Posterior cingulate gyrus (tissue), 11 donors: Measurements from ENCODE around the gene P2RY8.
"Not testable (repeated sequence)": the region's sequence is repeated elsewhere in the genome, so short reads cannot be mapped to it uniquely, and the experiment has no call there.

Source experiments
- DNase-seq, 10 donors: peaks; one replicate each; pipeline versions ENCODE4 v3.0.0 to v3.0.0-alpha.2; 2020 to 2021; ENCODE audit warnings: mixed read lengths in 3 of 10
- intact Hi-C: fragments of 100-400 bp; cut with DNase I; formaldehyde crosslinking; loops from one replicate; pipeline ENCODE4 v1.15.1; 2023

Gene P2RY8

DNA sequence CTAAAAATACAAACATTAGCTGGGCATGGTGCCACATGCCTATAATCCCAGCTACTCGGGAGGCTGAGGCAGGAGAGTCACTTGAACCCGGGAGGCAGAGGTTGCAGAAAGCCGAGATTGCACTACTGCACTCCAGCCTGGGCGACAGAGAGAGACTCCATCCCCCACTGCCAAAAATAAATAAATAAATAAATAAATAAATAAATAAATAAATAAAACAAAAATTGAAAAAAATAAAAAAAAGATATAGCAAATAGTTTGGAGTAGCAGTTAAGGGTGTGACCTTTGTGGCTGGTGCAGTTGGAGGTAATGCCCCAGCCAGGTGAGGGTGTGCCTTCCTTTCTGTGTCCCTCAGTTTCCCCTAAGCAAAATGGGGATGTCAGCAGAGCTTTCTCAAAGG lies 14.1 kb downstream of the P2RY8 start:
- DNase-seq, intact Hi-C loops: not testable (repeated sequence)

GRCh38 chrX:1521459-1521956 lies 15.5 kb downstream of the P2RY8 start:
- intact Hi-C loops = no loop called here
- no peak for DNase-seq

DNA sequence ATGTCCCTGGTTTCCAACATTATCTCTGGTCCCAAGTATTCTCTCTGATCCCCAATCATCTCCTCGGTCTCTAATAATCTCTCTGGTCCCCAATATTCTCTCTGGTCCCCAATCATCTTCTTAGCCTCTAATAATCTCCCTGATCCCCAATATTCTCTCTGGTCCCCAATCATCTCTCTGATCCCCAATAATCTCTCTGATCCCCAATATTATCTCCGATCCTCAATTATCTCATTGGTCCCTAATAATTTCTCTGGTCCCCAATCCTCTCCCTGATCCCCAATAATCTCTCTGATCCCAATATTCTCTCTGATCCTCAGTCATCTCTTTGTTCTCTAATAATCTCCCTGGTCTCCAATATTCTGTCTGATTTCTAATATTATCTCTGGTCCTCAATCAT lies 16.6 kb downstream of the P2RY8 start:
- intact Hi-C loops = no loop called here
- DNase-seq = no peak

- DNase-seq = no peak
- intact Hi-C loops = no loop called here
Observed at GRCh38 chrX:1519022-1519497, 17.9 kb downstream of the P2RY8 start.

DNA sequence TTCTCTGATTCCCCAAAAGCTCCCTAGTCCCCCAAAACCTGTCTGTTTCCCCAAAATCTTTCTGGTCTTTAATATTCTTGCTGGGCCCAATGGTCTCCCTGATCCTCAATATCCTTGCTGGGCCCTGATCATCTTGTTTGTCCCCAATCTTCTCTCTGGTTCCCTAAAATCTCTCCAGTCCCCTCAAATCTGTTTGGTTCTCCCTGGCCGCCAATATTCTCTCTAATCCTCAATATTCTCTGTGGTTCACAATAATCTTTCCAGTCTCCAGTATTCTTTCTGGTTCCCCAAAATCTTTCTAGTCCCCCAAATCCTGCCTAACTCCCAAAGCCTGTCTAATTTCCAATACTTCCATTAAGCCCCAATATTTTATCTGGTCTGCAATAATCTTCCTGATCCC lies 18.5 kb downstream of the P2RY8 start:
- intact Hi-C loops = no loop called here

DNA sequence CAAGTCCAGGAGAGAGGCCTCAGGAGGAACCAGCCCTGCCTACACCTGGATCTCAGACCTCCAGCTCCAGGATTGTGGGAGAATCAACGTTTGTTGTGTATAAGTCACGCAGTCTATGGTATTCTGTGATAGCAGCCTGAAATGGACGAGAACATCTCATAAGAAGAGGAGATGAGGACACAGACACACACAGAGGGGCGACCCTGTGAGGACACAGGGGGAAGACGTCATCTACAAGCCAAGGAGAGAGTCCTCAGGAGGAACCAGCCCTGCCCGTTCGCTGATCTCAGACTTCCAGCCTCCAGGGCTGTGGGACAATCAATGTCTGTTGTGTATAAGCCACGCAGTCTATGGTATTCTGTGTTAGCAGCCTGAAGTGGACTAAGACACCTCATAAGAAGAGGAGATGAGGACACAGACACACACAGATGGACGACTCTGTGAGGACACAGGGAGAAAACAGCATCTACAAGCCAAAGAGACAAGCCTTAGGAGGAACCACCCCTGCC lies 20.3 kb downstream of the P2RY8 start:
- DNase-seq = no peak
- intact Hi-C loops = no loop called here

More for the DNA sequence above, 18.5 kb downstream of the P2RY8 start:
- DNase-seq = no peak

- intact Hi-C loops = no loop called here
Observed at GRCh38 chrX:1511829-1512228, 25.2 kb downstream of the P2RY8 start.

DNA sequence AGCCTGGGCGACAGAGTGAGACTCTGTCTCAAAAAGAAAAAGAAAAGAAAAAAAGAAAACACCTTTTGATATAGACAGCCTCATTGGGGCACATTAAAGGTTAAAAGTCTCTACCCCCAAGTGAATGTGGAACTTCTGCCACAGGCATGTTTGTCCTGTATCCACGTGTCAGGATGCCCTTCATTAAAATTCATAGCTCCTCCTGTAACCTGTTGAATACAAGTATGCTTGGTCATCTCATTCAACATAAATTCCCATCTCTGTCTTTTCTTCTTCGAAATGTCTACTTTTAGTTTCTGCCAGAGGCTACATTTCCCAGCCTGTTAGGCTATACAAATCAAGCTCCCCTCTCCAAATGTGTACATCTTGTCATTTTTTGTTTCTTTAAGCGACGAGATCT lies 25.8 kb downstream of the P2RY8 start:
- intact Hi-C loops = no loop called here
- DNase-seq = no peak

More at GRCh38 chrX:1511829-1512228, 25.2 kb downstream of the P2RY8 start:
- no peak for DNase-seq

GRCh38 chrX:1507511-1508463 lies 29.2 kb downstream of the P2RY8 start:
- intact Hi-C loops = no loop called here
- no peak for DNase-seq

GRCh38 chrX:1506916-1507315 lies 30.1 kb downstream of the P2RY8 start:
- intact Hi-C loops = no loop called here
- DNase-seq = no peak

GRCh38 chrX:1502853-1503252 lies 34.1 kb downstream of the P2RY8 start:
- intact Hi-C loops = no loop called here
- DNase-seq = no peak

- intact Hi-C loops = no loop called here
- DNase-seq = no peak
Observed at GRCh38 chrX:1502241-1502640, 34.7 kb downstream of the P2RY8 start.

- intact Hi-C loops = no loop called here
- no peak for DNase-seq
Observed at GRCh38 chrX:1500701-1501624, 36.0 kb downstream of the P2RY8 start.

GRCh38 chrX:1496076-1496475 lies 40.9 kb downstream of the P2RY8 start:
- DNase-seq = no peak

GRCh38 chrX:1493877-1494510 lies 43.0 kb downstream of the P2RY8 start:
- intact Hi-C loops = no loop called here
- no peak for DNase-seq

More at GRCh38 chrX:1496076-1496475, 40.9 kb downstream of the P2RY8 start:
- intact Hi-C loops = no loop called here

DNA sequence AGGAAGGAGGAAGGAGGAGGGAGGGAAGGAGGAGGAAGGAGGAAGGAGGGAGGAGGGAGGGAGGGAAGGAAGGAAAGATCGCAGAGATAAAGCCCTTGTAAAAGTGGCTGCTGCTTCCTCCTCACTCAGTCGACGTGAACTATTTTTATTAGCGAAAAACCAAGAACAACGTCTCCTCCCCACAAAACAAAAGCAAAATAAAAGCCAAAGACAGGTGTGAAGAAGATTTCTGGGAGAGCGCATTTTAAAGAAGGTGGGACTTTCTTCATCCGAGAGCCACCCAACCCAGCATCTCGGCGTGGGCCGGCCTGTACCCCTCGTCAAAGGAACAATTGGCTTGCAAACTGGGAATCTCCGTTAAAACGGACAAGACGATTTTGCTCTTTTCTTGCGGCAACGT lies 43.6 kb downstream of the P2RY8 start:
- DNase-seq = no peak
- intact Hi-C loops = no loop called here

- DNase-seq = no peak
- intact Hi-C loops = no loop called here
Observed at GRCh38 chrX:1492421-1493012, 44.5 kb downstream of the P2RY8 start.

GRCh38 chrX:1491851-1492349 lies 45.1 kb downstream of the P2RY8 start:
- intact Hi-C loops = no loop called here
- DNase-seq = no peak

- intact Hi-C loops = not testable (repeated sequence)
Observed at GRCh38 chrX:1491248-1491647, 45.7 kb downstream of the P2RY8 start.

DNA sequence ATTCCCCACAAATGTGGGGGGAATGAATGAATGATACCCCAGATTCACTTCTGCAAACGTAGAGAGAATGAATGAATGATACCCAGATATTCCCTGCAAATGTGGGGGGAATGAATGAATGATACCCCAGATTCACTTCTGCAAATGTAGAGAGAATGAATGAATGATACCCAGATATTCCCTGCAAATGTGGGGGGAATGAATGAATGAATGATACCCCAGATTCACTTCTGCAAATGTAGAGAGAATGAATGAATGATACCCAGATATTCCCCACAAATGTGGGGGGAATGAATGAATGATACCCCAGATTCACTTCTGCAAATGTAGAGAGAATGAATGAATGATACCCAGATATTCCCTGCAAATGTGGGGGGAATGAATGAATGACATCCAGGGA lies 46.3 kb downstream of the P2RY8 start:
- DNase-seq, intact Hi-C loops: not testable (repeated sequence)

More at GRCh38 chrX:1491248-1491647, 45.7 kb downstream of the P2RY8 start:
- DNase-seq = not testable (repeated sequence)
